ENCODE measurements around the gene MXD4.

- peak; percentile 96 for TF ChIP-seq CTCF (conservative IDR thresholded peaks at IDR 0.05 in 1 of 2, IDR thresholded peaks at IDR 0.05 in 1 of 2; ENCODE audit: extremely low read depth in 1 of 2, insufficient read depth in 1 of 2, low read depth in 1 of 2, low read length in 2 of 2)
- TF ChIP-seq EZH2 (IDR thresholded peaks at IDR 0.05; ENCODE audit: borderline replicate concordance, low read length): no peak
These were observed 41.8 kb downstream of the MXD4 start for GRCh38 chr4:2220016-2220630.
